Measurements from ENCODE around the gene PCDHGA2. TPM values are rescaled to one million over a fixed set of nuclear protein-coding genes. Genes with fewer than 3 reads are reported as not detected.

PCDHGA2 gene
- 10 to 100 TPM in 6 of 10 donors, 1 to 10 TPM in 4; 7.0 to 15.3 (median 12.2) TPM for total RNA-seq
- 1 to 10 TPM; 1.6 to 2.0 TPM for polyA plus RNA-seq
- long read RNA-seq, donor 1: 0 reads
- long read RNA-seq, donor 2, full-length matches to known transcripts: 1 of 1 reads
- long read RNA-seq, donor 2, partial matches to known transcripts: 0 of 1 reads
- long read RNA-seq, donor 2, other reads (novel, unspliced or antisense): 0 of 1 reads
- long read RNA-seq, donor 3, full-length matches to known transcripts: 4 of 4 reads
- long read RNA-seq, donor 3, partial matches to known transcripts: 0 of 4 reads
- long read RNA-seq, donor 3, other reads (novel, unspliced or antisense): 0 of 4 reads

DNA sequence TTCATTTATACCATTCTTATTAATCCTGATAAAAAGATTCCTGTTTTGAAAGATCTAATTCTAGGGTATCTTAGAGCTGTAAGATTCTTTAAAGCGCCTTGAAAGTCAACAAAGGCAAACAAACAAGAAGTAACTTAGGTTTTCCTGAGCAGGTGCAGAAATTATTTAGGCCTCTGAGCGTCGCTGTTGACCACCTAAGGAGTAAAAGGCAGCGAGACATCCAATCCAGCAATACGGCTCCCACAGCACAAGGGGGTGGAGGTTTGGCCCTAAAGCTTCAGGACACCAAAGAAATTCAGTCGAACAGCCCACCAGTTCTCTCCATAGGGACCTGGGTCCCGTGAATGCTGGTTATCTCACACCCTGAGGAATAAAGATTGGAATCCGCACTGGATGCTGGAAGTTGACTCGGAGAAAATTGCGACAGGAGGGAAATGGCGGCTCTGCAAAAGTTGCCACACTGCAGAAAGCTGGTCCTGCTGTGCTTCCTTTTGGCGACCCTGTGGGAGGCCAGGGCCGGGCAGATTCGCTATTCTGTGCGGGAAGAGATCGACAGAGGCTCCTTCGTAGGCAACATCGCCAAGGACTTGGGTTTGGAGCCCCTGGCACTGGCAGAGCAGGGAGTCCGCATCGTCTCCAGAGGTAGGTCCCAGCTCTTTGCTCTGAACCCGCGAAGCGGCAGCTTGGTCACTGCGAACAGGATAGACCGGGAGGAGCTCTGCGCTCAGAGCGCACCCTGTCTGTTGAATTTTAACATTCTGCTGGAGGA is at the start of gene PCDHGA2:
TSS of gene PCDHGA2 (plus strand) at position 223 of the 769 bp plus-strand sequence.
- intact Hi-C loops (cut with DNase I): loop anchor here in 3 of 10 donors (5.0 to 10.0 kb wide), 2 partner anchors 224 to 226 kb away; no protein-coding TSS in a partner anchor
- ATAC-seq: peak; percentile 47 to 81 (median 71)

DNA sequence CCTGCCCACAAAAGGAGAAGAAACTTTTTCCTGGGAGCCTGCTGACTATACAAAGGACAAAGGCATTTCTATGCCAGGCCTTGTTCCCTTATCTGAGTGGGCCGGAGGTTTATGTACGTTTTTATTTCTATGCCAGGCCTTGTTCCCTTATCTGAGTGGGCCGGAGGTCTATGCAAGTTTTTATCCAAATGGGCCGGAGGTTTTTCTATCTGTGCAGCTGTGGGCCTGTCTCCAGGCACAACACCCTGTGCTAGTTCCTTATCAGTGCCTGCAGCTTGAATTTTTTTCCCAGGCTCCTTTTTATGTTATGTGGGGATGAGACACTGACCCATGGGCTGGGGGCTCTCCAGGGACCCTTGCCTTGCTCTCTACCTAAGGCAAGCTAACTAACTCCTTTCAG is 40.2 kb upstream of the PCDHGA2 start:
- TF ChIP-seq, protein P1, sequence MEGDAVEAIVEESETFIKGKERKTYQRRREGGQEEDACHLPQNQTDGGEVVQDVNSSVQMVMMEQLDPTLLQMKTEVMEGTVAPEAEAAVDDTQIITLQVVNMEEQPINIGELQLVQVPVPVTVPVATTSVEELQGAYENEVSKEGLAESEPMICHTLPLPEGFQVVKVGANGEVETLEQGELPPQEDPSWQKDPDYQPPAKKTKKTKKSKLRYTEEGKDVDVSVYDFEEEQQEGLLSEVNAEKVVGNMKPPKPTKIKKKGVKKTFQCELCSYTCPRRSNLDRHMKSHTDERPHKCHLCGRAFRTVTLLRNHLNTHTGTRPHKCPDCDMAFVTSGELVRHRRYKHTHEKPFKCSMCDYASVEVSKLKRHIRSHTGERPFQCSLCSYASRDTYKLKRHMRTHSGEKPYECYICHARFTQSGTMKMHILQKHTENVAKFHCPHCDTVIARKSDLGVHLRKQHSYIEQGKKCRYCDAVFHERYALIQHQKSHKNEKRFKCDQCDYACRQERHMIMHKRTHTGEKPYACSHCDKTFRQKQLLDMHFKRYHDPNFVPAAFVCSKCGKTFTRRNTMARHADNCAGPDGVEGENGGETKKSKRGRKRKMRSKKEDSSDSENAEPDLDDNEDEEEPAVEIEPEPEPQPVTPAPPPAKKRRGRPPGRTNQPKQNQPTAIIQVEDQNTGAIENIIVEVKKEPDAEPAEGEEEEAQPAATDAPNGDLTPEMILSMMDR (IDR thresholded peaks at IDR 0.05): no peak
- no peaks in the 10 kb centered on the region for H3K27me3 ChIP-seq
- no peak overlapping the region for H3K4me3 ChIP-seq
- ATAC-seq: no peak
- intact Hi-C loops (cut with DNase I): no loop called here
- peak overlapping the region in 1 of 10 donors; percentile 48 for H3K27ac ChIP-seq
- no peak for DNase-seq
- WGBS, 2 donors: 44 to 57% methylated on average over 4 of the region's 4 CpGs
- H3K36me3 ChIP-seq: peaks cover 0 to 6% (median 0%) of the 10 kb centered on the region in 9 donors
- peaks cover 0 to 7% (median 0%) of the 10 kb centered on the region in 9 donors for H3K4me1 ChIP-seq
- peaks cover 0 to 100% (median 64%) of the 10 kb centered on the region in 11 donors for H3K9me3 ChIP-seq

More for the DNA sequence above, at the start of gene PCDHGA2:
- TF ChIP-seq, protein P1 (IDR thresholded peaks at IDR 0.05): peak; percentile 42 to 70 (median 57)
- H3K4me3 ChIP-seq: peak within 1 kb of the TSS; percentile 5 to 60 (median 46)
- peak within 1 kb of the TSS in 9 of 10 donors; percentile 16 to 82 (median 67) for H3K27ac ChIP-seq
- peak in 1 of 2 donors; percentile 36 for DNase-seq
- no peaks in the 10 kb centered on the region for H3K36me3 ChIP-seq
- peaks cover 0 to 99% (median 24%) of the 10 kb centered on the region in 11 donors for H3K9me3 ChIP-seq
- WGBS, 2 donors: 7 to 8% methylated on average over 27 of the region's 27 CpGs
- peaks cover 0 to 61% (median 0%) of the 10 kb centered on the region in 7 donors for H3K27me3 ChIP-seq
- peaks cover 0 to 4% (median 0%) of the 10 kb centered on the region in 9 donors for H3K4me1 ChIP-seq

DNA sequence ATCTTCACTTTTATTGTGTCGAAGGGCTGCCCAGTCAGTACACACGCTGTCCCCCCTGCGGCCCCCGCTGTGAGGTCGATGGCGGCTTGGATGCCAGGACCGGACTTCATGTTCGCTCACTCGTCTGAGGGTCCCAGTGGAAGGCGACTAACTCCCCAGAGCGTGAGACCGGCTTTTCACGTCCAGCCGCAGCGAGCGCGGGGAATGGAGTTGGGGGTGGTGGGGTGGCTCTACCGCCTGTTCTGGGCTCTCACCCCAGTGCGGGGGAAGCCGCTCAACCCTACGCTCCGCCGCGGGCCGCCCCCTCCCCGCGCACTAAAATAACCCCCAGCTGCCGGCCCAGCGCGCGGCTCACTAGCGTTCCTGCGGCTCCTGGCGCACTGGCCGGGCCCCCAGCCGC is 34.8 kb upstream of the PCDHGA2 start, which contains the start of gene SLC25A2:
TSS of gene SLC25A2 (minus strand) at position 294 of the 400 bp plus-strand sequence. CDS start at position 110, 184 bp downstream.
- Histone ChIP-seq H3K4me3 (no peak within 1 kb of the TSS), H3K27ac (no peak within 1 kb of the TSS), H3K36me3 (no peaks in the 10 kb centered on the region), H3K9me3 (peaks cover 0 to 100% (median 79%) of the 10 kb centered on the region in 11 donors), H3K4me1 (peaks cover 0 to under 1% (median 0%) of the 10 kb centered on the region in 9 donors), H3K27me3 (no peaks in the 10 kb centered on the region)
- DNase-seq: no peak
- ATAC-seq: no peak
- intact Hi-C loops (cut with DNase I): no loop called here
- TF ChIP-seq, protein P1 (IDR thresholded peaks at IDR 0.05): no peak
- WGBS, 2 donors: 32 to 40% methylated on average over 36 of the region's 36 CpGs

DNA sequence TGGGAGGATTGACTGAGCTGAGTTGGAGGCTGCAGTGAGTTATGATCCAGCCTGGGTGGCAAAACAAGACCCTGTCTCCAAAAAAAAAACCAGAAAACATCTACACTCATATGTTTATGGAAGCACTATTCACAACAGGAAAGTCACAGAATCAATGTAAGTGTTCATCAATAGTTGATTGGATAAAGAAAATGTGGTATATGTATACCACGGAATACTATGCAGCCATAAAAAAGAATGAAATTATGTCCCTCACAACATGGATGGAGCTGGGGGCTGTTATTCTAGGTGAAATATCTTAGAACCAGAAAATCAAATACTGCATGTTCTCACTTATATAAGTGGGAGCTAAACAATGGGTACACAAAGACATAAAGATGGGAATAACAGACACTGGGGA is 31.9 kb upstream of the PCDHGA2 start:
- peaks cover 0 to 100% (median 81%) of the 10 kb centered on the region in 11 donors for H3K9me3 ChIP-seq
- ATAC-seq: no peak
- WGBS, 2 donors: 97 to 100% methylated on average over 1 of the region's 1 CpG

More for the DNA sequence above, 31.9 kb upstream of the PCDHGA2 start:
- Histone ChIP-seq H3K4me3 (no peak overlapping the region), H3K27ac (no peak overlapping the region), H3K27me3 (no peaks in the 10 kb centered on the region), H3K36me3 (no peaks in the 10 kb centered on the region), H3K4me1 (no peaks in the 10 kb centered on the region)
- TF ChIP-seq, protein P1 (IDR thresholded peaks at IDR 0.05): no peak
- intact Hi-C loops (cut with DNase I): no loop called here
- DNase-seq: no peak

All from heart right ventricle (tissue), 16 donors.